CD4-positive, alpha-beta T cell treated with Interleukin-1 beta for 1 hour (primary cell): ENCODE data around the gene NOTCH1.

Experiments used
- DNase-seq, 2 donors: peaks; one replicate each; pipeline ENCODE4 v3.0.0-alpha.2; 2020 to 2022

Gene NOTCH1

DNA sequence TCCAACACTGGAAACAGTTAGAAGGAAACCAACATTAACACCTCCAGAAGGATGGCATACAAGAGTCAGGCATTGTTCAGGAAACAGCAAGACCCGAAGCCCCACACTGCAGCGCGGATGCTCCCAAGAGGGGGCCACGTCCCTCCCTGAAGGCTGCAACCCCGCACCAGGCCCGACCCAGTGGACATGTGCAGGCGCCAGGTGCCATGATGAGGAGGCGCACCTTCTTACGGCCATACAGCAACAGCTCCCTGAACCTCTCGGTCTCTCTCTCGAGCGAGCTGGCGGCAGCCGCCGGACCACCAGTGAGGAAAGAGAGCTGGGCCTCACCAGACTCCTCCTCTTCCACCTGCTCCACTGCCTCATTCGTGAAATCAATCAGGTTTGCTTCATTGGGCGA is 83.2 kb downstream of the NOTCH1 start:
- no peak for DNase-seq

GRCh38 chr9:136460772-136461325 is 85.0 kb downstream of the NOTCH1 start:
- no peak for DNase-seq

GRCh38 chr9:136459425-136459824 is 86.4 kb downstream of the NOTCH1 start:
- DNase-seq = no peak

GRCh38 chr9:136457326-136457725 is 88.5 kb downstream of the NOTCH1 start:
- DNase-seq = no peak

DNA sequence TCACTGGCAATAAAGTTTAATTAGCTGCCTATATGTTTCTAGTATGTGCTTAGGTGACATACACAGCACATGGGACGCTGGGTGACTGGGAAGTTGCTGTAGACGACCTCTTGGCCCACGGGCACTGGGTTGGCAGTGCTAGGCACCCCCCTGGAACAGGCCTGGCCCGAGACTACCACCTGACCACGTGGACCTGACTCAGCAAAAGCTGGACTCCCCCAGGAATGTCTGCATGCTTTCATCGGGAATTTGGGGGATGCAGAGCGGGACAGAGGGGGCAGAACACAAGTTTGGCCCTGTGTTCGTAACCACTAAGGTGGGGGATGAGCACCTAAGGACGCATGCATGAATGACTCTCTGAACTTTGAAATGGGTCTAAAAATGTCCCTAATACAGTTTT is 89.6 kb downstream of the NOTCH1 start:
- DNase-seq = no peak

DNA sequence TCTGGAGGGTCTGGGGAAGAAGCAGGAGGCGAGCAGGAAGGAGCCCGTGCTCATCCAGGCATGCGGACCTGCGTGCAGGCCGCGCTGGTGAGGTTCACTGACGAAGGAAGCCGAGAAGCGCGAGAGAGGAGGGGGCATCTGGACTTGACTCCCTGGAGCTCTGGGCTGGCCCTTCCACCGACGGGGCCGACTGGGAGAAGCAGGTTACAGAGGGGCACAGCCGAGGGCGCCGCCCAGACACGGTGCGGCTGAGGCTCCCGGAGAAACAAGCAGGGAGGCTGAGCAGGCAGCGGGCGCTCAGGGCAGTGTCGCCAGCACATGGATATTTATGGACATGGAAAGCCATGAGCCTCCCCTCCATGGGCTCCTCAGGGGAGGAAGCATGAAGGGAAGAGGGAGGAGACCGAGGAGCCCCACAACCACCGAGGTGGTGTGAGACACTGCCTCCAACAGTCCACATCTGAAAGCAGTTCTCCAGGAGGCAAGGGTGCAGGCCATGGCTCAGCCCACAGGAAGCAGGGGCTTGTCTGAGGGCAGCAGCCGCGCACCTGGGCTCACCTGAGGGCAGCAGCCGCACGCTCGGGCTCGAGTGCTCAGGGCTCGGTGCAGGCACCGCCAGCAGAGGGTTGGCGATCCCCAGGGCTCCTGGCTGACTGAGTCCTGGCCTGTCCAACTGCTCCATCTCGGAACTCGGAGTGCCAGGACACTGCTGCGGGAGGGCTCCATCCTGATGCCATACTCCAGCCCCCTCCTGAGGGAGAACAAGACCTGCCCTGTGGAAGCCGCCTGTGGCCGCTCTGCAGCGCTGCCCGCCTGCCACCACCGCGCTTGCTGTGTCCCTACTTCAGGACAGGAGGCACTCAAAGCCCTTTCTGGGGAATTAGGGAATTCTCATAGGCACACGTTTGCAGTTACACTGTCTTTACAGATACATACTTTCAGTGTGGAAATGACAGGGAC is 90.5 kb downstream of the NOTCH1 start:
- no peak for DNase-seq

DNA sequence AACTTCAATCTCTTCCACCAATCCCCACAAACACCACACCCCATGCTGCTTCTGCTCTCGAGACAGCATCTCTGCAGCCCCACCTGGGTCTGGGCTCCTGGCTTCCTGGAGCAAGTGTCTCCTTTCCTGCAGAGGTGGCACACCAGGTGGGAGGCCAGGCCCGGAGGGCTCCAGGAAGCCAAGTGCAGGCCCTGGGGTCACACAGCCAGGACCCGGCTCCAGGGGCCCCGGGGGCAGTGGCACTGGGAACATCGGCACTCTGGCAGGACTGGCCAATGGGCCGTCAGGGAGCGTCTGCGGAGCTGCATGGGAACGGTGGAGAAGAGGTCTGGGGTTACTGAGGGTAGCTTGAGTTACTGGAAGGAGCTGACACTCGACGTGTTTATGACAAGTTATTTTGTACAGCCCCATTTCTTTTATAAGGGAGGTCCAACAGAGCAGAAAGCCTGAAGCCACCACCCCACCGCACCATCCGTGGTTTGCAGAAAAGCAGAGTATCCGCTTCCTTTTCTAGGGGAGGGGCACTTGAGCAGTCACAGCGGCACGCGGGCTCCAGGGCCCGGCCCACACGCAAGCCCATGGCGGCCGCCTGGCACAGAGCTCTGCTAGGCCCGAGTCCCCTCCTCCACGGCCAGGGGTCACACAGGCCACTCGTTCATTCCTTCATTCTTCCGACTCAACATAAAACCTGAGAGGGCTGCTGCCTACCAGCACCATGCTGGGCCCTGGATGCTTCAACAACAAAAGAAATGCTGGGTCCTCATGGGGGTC is 91.6 kb downstream of the NOTCH1 start:
- DNase-seq = no peak

GRCh38 chr9:136453326-136453725 is 92.5 kb downstream of the NOTCH1 start:
- DNase-seq = no peak

GRCh38 chr9:136451221-136451877 is 94.5 kb downstream of the NOTCH1 start:
- no peak for DNase-seq

DNA sequence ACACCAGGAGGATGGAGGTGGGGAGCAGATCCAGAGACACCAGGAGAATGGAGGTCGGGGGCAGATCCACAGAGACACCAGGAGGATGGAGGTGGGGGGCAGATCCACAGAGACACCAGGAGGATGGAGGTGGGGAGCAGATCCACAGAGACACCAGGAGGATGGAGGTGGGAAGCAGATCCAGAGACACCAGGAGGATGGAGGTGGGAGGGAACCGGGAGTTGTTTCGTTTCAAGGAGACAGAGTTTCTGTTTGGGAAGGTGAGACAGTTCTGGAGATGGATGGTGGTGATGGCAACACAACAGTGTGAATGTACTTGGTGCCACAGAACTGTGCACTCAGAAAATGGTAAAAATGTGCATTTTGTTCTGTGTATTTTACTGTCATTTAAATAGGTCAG is 97.2 kb downstream of the NOTCH1 start:
- no peak for DNase-seq

- no peak for DNase-seq
These were observed 98.6 kb downstream of the NOTCH1 start for GRCh38 chr9:136447173-136447778.

GRCh38 chr9:136445799-136446198 is 100.0 kb downstream of the NOTCH1 start:
- DNase-seq = no peak
